Gastrocnemius medialis (tissue), 4 donors: ENCODE measurements around the gene PCDH18.

Experiments used
- CTCF ChIP-seq, 5 experiments: fragments of 450-650 bp in 3 of 5; fragments of 200-600 bp in 2 of 5; sonication (generic) in 2 of 5; IDR thresholded peaks in 4 of 5; conservative IDR thresholded peaks in 1 of 5; 1 replicate in 4 of 5; 2 replicates in 1 of 5; pipeline ENCODE4 v1.5.1; 2016 to 2019; ENCODE audit warnings: antibody characterized with exemption in 5 of 5, mild to moderate bottlenecking in 3 of 5, moderate library complexity in 3 of 5
- POLR2A ChIP-seq, 2 donors: fragments of 450-650 bp; IDR thresholded peaks; one replicate each; pipeline ENCODE4 v1.6.1; 2017; ENCODE audit warnings: antibody characterized with exemption in 2 of 2, mild to moderate bottlenecking in 2 of 2, moderate library complexity in 2 of 2

DNA sequence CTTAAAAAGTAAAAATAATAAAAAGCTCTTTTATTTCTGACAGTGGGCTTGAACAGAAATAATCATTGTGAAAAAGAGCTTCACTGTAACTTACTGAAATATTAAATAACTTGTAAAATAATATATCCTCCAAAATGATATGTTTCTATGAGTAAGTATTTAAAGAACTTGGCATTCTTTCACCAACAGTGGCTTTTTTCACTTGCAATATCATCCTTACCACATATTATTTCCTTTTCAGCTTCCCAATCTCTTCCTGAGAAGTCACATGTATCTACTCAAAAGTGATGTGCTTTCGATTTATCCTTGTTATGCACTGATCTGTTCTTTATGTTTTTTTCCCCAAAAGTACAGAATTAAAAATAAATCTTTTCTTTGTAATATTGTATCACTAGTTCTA, 2.2 kb upstream of the PCDH18 start:
- TF ChIP-seq CTCF (IDR thresholded peaks at IDR 0.05 in 4 of 5, conservative IDR thresholded peaks at IDR 0.05 in 1 of 5) (no peak), POLR2A (IDR thresholded peaks at IDR 0.05) (no peak)
